Testis (tissue), 2 donors: Measurements from ENCODE around the gene HSP90AB1.

ENCODE experiments used
- CTCF ChIP-seq, 3 experiments: fragments of 450-650 bp in 2 of 3; fragments of 200-600 bp in 1 of 3; sonication (generic) in 1 of 3; IDR thresholded peaks; one replicate each; pipeline ENCODE4 v1.5.1; 2016 to 2019; ENCODE audit warnings: antibody characterized with exemption in 3 of 3, mild to moderate bottlenecking in 2 of 3, moderate library complexity in 1 of 3
- POLR2A ChIP-seq: fragments of 450-650 bp; IDR thresholded peaks from one replicate; pipeline ENCODE4 v1.6.1; 2017; ENCODE audit warnings: antibody characterized with exemption, mild to moderate bottlenecking, moderate library complexity

GRCh38 chr6:44250067-44250717, 3.3 kb downstream of the HSP90AB1 start:
- TF ChIP-seq CTCF (IDR thresholded peaks at IDR 0.05) (no peak), POLR2A (no peak)
